Left cardiac atrium (tissue), 2 donors: ENCODE data around the gene KRTAP3-2. TPM values are rescaled to one million over a fixed set of nuclear protein-coding genes. Genes with fewer than 3 reads are reported as not detected.

Experiments
- total RNA-seq, 2 donors: library from RNA; stranded (reverse); fragmentation: NEBNext Ultra II Directional; extraction: Animal tissue kit (Norgen Biotek cat#: 25700); gene quantifications; one replicate each; pipeline ENCODE4 v1.2.1, GENCODE V29; 2021
- donor health status: DM: no; HTN: yes; CAD: no; lungs with severe emphysema.
- donor health status: DM: yes; HTN: yes; CAD: no.

Gene KRTAP3-2
- total RNA-seq, 2 donors from 2014 or later = not detected

Other genes starting within 250 kb of the KRTAP3-2 start
- not detected for gene KRT25, start 244.6 kb downstream of the KRTAP3-2 start, total RNA-seq
- not detected for gene KRT26, start 227.7 kb downstream of the KRTAP3-2 start, total RNA-seq
- not detected for gene KRT27, start 217.4 kb downstream of the KRTAP3-2 start, total RNA-seq
- not detected for gene KRT28, start 199.9 kb downstream of the KRTAP3-2 start, total RNA-seq
- gene KRT10, start 177.3 kb downstream of the KRTAP3-2 start, total RNA-seq = 10 to 100 TPM; 57.0 to 68.8 TPM
- not detected for gene KRT12, start 132.7 kb downstream of the KRTAP3-2 start, total RNA-seq
- not detected for gene KRT20, start 114.7 kb downstream of the KRTAP3-2 start, total RNA-seq
- under 1 TPM in 1 of 2 donors, not detected in 1; 0.29 TPM for gene KRT23, start 62.3 kb downstream of the KRTAP3-2 start, total RNA-seq
- not detected for gene KRT39, start 33.0 kb downstream of the KRTAP3-2 start, total RNA-seq
- not detected for gene KRT40, start 15.6 kb downstream of the KRTAP3-2 start, total RNA-seq
- not detected for gene KRTAP3-3, start 5.7 kb downstream of the KRTAP3-2 start, total RNA-seq
- not detected for gene KRTAP3-1, start 9.2 kb upstream of the KRTAP3-2 start, total RNA-seq
- gene KRTAP1-5, start 27.3 kb upstream of the KRTAP3-2 start, total RNA-seq = not detected
- not detected for gene KRTAP1-4, start 30.3 kb upstream of the KRTAP3-2 start, total RNA-seq
- not detected for gene KRTAP1-3, start 35.0 kb upstream of the KRTAP3-2 start, total RNA-seq
- not detected for gene KRTAP1-1, start 41.5 kb upstream of the KRTAP3-2 start, total RNA-seq
- not detected for gene KRTAP2-1, start 47.4 kb upstream of the KRTAP3-2 start, total RNA-seq
- not detected for gene KRTAP2-2, start 55.3 kb upstream of the KRTAP3-2 start, total RNA-seq
- gene KRTAP2-3, start 60.2 kb upstream of the KRTAP3-2 start, total RNA-seq = not detected
- gene KRTAP2-4, start 66.0 kb upstream of the KRTAP3-2 start, total RNA-seq = not detected
- not detected for gene KRTAP4-7, start 84.2 kb upstream of the KRTAP3-2 start, total RNA-seq
- not detected for gene KRTAP4-8, start 98.2 kb upstream of the KRTAP3-2 start, total RNA-seq
- gene KRTAP4-16, start 102.3 kb upstream of the KRTAP3-2 start, total RNA-seq = not detected
- gene KRTAP4-9, start 105.5 kb upstream of the KRTAP3-2 start, total RNA-seq = not detected
- not detected for gene KRTAP4-11, start 118.5 kb upstream of the KRTAP3-2 start, total RNA-seq
- not detected for gene KRTAP4-12, start 124.3 kb upstream of the KRTAP3-2 start, total RNA-seq
- gene KRTAP4-6, start 140.6 kb upstream of the KRTAP3-2 start, total RNA-seq = not detected
- gene KRTAP4-5, start 149.9 kb upstream of the KRTAP3-2 start, total RNA-seq = not detected
- not detected for gene KRTAP4-4, start 160.8 kb upstream of the KRTAP3-2 start, total RNA-seq
- gene KRTAP4-3, start 168.3 kb upstream of the KRTAP3-2 start, total RNA-seq = not detected
- not detected for gene KRTAP4-2, start 178.3 kb upstream of the KRTAP3-2 start, total RNA-seq
- not detected for gene KRTAP4-1, start 185.0 kb upstream of the KRTAP3-2 start, total RNA-seq
- gene KRTAP9-1, start 190.0 kb upstream of the KRTAP3-2 start, total RNA-seq = not detected
- not detected for gene KRTAP9-2, start 226.7 kb upstream of the KRTAP3-2 start, total RNA-seq
- gene KRTAP9-3, start 232.5 kb upstream of the KRTAP3-2 start, total RNA-seq = not detected
- gene KRTAP9-8, start 238.1 kb upstream of the KRTAP3-2 start, total RNA-seq = not detected
- gene KRTAP9-4, start 249.8 kb upstream of the KRTAP3-2 start, total RNA-seq = not detected